GM10266 (cell line): Measurements from ENCODE around the gene ASCL2.
A peak's percentile ranks its signal among the peaks of the same experiment; 100 is the strongest.

Experiments
- DNase-seq: peaks from one replicate; pipeline ENCODE4 v3.0.0; 2012; ENCODE audit errors: extremely low spot score
- CTCF ChIP-seq: IDR thresholded peaks from 2 replicates; pipeline ENCODE4 v1.5.1; 2012; ENCODE audit warnings: mild to moderate bottlenecking, low read depth; ENCODE audit not compliant: control insufficient read depth, insufficient read depth; ENCODE audit errors: missing control alignments

ASCL2 gene

DNA sequence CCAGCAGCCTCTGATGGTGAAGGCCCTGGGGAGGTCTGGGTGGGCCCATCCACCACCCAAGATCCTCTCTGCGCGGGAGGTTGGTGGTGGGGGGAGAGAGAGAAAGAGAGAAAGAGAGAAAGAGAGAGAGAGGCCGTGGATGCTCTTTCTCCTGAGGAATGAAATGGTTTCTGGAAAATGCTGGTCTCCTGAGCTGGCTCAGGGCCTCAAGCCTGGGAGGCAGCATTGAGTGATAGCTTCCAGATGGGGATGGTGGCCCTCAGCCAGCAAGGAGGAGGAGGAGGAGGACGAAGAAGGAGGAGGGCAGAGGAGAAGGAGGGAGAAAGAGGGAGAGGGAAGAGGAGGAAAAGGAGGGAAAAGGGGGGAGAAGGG lies 36.0 kb upstream of the ASCL2 start:
- no peak for DNase-seq
- no peak for TF ChIP-seq CTCF

GRCh38 chr11:2305788-2306451 lies 35.5 kb upstream of the ASCL2 start:
- no peak for DNase-seq
- TF ChIP-seq CTCF: no peak

- peak; percentile 84 for DNase-seq
- TF ChIP-seq CTCF: peak; percentile 89
Measured at GRCh38 chr11:2305140-2305778, 34.9 kb upstream of the ASCL2 start.

DNA sequence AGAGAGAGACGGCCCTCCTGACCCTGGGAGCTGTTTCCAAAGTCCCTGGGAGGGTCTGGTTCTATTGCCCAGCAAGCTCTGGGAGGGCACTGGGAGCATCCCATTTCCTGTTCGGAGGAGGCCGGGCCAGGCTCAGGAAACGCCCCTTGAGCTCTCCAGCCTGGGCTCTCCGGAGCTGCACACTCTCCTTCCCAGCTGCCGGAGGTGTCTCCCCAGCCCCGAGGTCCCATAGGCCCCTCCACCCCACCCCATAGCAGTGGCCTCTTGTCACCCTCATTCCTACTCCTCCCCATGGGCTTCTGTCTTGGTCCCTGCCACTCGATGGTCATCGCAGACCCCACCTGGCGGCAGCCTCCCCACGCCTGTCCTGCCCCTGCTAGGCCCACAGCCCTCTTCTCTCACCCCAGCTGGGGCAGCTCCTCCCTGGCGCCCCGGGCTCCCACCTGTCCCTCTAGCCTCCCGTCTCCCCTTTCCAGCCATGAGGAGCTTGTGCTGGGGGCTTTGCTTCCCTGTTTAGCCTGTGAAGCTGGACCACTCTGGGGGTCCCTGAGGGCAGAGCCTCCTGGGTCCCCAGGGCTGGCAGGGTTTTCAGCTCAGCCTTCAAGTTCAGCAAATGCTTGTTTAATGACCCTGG lies 34.2 kb upstream of the ASCL2 start:
- TF ChIP-seq CTCF: no peak
- DNase-seq: no peak

DNA sequence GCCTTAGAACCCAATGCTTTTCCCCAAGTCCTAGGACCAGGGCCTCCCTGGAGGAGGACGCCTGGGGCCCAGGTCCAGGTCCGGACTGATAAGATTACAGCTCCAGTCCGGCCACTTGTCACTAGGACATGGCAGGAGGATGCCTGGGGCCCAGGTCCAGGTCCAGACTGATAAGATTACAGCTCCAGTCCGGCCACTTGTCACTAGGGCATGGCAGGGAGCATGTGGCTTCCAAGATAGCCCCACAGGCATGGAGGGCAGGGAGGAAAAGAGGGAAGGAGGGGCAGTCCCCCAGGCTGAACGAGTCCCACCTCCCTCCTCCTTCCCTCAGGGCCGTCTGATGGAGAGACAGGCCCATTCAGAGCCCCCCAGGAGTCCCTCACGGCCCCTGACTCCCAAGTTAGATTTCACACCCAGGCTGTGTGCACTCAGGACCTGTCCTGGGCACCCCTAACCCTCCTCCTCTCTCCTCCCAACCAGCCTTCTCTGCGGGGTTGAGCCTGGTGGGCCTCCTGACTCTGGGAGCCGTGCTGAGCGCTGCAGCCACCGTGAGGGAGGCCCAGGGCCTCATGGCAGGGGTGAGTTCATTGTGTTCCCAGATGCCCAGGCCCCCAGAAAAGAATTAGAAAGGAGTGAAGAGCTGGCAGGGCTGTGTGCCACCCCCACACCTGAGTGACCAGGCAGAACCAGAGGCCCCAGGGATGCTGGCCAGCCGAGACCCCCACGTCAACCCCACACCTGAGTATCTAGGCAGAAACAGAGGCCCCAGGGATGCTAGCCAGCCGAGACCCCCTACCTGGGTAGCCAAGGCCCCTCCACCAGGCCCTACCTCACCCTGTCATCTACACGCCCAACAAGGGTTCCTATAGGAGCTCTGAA lies 33.5 kb upstream of the ASCL2 start:
- no peak for DNase-seq
- TF ChIP-seq CTCF: no peak

- no peak for TF ChIP-seq CTCF
- DNase-seq: no peak
Measured at GRCh38 chr11:2302896-2303626, 32.7 kb upstream of the ASCL2 start.
